GM21447 (cell line): ENCODE results near the gene CELF2.
"Not testable (repeated sequence)": the region's sequence is repeated elsewhere in the genome, so short reads cannot be mapped to it uniquely, and the experiment has no call there.

ENCODE experiments used
- ATAC-seq: cut with Tn5 transposase; IDR thresholded peaks from one replicate; pipeline ENCODE4 v1.9.1; 2021; ENCODE audit not compliant: unreplicated experiment

The CELF2 gene

DNA sequence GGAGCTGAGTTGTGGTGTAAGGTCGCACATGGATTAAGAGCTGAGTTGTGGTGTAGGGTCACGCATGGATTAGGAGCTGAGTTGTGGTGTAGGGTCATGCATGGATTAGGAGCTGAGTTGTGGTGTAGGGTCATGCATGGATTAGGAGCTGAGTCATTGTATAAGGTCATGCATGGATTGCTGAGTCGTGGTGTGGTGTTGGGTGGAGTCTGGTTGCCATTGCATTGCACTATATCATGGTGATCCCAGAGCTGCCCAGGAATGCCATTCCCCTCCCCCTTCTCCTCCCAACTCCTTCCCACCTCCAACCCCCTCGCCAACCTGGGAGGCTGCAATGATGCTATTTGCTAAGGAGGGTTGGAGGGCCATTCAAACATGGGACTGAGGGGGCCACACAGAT is 349.2 kb downstream of the CELF2 start:
- ATAC-seq: not testable (repeated sequence)

DNA sequence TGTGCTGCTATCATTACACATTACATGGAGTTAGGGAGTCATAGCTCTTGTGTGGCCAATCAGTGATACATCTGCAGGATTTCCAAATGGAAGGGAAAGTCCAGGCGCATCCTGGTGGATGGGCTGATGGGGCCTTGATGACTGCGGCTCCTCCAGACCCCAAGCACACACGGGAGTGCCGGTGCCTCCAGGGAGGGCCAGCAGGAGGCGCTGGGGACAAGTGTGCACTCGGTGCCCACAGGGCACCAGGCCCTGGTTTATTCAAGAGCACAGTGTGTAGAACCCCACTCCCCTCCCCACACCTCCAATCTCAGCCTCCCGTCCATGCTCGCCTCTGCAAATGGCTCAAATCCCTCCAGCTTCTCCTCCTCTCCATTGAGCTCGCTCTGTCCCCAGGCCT is 349.8 kb downstream of the CELF2 start:
- no peak for ATAC-seq

DNA sequence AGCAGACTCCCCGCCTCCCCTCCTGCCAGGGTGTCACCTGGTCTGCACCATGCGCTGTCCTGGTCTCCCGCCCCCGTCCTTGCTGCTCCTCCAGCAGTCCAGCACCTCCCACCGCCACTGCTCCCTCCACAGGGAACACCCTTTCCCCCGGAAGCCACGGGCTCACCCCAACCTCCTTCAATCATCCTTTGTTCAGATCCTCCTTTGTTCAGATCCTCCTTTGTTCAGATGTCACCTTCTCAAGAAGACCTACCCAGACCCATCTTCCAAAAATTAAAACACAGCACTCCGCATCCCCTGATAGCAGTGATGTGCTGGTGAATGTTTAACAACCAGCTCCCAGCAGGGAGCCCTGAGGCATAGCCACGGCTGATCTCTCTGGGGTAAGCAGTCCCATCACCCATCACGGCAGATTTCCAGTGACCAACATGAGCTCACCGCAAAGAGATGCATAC is 356.1 kb downstream of the CELF2 start:
- ATAC-seq: no peak

DNA sequence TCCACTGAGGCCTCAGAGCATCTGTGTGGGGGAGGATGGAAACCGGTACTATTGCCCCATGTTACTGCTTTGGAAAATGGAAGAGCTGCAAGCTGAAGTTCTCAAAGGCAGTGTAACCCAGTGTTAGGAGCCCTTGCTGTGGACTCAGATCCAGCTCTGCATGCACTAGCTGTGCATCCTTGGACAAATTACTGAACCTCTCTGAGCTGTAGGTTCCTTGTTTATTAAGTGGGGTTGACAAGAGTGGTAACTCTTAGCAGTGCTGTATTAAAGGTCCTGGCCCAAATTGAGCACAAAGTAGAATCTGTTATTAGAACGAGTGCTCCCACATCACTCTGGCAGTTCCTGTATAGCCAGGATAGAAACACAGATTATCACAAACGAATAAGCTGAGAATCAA is 359.6 kb downstream of the CELF2 start:
- no peak for ATAC-seq

DNA sequence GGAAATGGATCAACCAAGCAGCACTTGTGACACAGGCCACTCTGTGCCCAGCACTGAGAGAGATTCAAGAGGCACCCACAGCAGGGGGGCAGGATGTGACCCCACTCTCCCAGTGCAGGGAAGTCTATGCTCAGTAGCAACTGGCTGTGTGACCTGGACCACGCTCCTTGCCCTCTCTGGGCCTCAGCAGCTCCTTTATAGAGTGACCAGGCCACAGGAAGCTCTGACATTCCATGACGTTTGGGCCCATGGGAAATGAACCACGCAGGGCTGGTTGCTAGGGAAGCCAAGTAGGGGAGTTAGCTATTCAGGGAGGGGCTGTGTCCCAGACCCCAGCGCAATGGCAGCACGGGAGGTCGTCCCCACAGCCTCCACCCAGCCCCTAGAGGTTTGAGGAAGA is 361.2 kb downstream of the CELF2 start:
- no peak for ATAC-seq

DNA sequence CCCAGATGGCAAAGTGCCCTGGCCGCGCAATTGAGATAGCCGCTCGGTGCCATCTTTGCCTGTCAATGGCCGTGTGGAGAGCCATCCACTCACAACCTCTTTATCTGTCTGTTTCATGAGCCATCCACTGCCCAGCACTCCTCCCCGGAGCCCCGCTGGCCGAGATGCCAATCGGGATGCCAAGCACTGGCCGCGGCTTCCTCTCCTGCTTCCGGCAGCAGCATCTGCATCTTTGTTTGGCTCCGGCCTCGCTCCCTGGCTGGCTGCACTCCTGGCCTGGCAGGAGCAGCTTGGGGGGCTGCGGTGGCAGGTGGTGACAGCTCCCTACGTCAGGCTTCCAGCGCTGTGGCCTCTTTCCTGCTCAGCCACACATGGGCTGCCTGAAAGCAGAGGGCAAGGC is 362.1 kb downstream of the CELF2 start:
- no peak for ATAC-seq

DNA sequence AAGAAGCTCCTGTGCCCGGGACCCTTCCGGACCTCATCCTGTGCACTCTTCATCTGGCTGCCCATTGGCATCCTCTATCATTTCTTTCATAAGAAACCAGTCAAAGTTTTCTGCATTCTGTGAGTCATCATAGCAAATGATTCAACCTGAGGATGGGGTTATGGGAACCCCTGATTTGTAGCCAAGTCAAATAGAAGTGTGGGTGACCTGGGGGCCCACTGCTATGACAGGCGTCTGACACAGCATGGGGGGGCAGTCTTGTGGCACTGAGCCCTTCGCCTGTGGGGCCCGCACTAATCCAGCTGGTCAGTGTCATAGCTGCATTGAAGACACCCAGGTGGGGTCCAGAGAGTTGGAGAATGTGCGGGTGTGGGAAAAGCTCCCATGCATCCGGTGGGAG is 363.4 kb downstream of the CELF2 start:
- ATAC-seq: no peak

DNA sequence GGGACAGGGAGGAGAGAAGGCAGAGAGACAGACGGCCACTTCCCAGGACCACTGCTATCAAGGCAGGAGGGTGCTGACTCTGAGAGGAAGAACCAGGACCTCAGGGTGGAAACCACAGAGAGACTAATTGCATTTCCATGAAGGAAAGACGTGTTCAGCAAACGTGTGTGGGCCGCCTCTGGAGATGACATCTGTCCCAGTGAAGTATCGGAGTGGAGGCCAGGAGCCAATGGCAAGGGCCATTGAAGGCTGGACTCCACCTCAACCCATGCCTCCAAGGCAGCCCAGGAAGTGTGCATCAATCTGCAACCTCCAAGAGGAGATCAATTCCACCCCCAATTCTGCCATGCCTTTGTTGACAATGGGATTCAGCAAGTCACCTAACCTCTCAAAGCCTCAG is 363.8 kb downstream of the CELF2 start:
- ATAC-seq: no peak

DNA sequence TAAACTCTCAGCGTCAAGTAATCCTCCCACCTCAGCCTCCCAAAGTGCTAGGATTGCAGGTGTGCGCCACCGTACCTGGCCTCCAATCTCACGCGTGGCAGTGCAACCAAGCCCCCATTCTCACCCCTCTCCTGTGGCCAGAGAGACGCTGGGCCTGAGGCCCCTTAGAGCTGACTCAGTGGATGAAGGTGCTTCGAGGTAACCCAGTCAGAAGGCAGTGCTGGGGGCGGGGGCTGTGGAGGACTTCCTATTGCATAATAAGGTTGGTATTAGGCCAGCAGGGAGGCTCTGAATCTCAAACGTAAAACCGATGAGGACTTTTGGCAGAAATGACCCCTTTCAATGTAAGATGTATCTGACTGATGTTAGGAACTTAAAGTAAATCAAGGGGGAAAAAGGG is 364.5 kb downstream of the CELF2 start:
- ATAC-seq: no peak

DNA sequence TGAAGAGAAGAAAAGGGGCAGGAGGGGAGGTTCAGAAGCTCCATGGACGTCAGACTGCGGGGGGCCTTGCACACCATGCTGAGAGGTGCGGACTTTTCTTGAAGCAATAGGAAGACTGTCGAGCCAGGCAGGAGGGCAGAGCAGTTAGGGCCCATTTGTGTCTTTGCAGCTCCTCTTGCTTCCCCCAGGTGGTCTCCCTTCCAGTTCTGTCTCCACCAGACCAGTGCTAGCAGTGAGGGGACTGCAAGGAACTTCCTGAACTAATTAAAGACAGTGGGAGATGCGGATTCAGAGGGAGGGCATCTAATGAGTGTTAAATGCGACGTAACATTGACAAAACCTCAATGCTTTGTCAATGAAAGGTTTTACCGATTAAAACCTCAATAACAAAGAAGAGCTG is 368.4 kb downstream of the CELF2 start:
- ATAC-seq: no peak
